ENCODE results near the gene RNPEP.
"Not testable (repeated sequence)": the region's sequence is repeated elsewhere in the genome, so short reads cannot be mapped to it uniquely, and the experiment has no call there.

DNA sequence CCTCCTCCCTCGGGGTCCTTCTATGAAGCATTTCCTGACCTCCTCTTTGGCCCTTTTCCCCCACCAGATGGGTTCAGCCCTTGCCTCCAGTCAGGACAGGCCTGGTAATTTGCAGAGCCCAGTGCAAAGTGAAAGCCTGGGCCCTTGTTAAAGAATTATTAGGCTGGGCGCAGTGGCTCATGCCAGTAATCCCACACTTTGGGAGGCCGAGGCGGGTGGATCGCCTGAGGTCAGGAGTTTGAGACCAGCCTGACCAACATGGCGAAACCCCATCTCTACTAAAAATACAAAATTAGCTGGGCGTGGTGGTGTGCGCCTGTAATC lies 36.7 kb downstream of the RNPEP start:
- TF ChIP-seq, protein P1, sequence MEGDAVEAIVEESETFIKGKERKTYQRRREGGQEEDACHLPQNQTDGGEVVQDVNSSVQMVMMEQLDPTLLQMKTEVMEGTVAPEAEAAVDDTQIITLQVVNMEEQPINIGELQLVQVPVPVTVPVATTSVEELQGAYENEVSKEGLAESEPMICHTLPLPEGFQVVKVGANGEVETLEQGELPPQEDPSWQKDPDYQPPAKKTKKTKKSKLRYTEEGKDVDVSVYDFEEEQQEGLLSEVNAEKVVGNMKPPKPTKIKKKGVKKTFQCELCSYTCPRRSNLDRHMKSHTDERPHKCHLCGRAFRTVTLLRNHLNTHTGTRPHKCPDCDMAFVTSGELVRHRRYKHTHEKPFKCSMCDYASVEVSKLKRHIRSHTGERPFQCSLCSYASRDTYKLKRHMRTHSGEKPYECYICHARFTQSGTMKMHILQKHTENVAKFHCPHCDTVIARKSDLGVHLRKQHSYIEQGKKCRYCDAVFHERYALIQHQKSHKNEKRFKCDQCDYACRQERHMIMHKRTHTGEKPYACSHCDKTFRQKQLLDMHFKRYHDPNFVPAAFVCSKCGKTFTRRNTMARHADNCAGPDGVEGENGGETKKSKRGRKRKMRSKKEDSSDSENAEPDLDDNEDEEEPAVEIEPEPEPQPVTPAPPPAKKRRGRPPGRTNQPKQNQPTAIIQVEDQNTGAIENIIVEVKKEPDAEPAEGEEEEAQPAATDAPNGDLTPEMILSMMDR (IDR thresholded peaks at IDR 0.05; ENCODE audit: insufficient read depth, low read length) = not testable (repeated sequence)
- TF ChIP-seq GABPA (IDR thresholded peaks at IDR 0.05; ENCODE audit: low read depth) = not testable (repeated sequence)

Data from HL-60 (cell line).